Activated CD8-positive, alpha-beta memory T cell treated with anti-CD3 and anti-CD28 coated beads, Interleukin-2, amount 50 U/mL, for 24 hours (primary cell): ENCODE data around the gene TJP3.
A peak's percentile ranks its signal among the peaks of the same experiment; 100 is the strongest.
"Not testable (repeated sequence)": the region's sequence is repeated elsewhere in the genome, so short reads cannot be mapped to it uniquely, and the experiment has no call there.

Experiments used
- DNase-seq: peaks from one replicate; pipeline ENCODE4 v3.0.0-alpha.2; 2020; ENCODE audit errors: extremely low read depth

TJP3 gene

GRCh38 chr19:3738477-3739220, 30.5 kb downstream of the TJP3 start:
- no peak for DNase-seq

GRCh38 chr19:3740431-3740830, 32.2 kb downstream of the TJP3 start:
- no peak for DNase-seq

DNA sequence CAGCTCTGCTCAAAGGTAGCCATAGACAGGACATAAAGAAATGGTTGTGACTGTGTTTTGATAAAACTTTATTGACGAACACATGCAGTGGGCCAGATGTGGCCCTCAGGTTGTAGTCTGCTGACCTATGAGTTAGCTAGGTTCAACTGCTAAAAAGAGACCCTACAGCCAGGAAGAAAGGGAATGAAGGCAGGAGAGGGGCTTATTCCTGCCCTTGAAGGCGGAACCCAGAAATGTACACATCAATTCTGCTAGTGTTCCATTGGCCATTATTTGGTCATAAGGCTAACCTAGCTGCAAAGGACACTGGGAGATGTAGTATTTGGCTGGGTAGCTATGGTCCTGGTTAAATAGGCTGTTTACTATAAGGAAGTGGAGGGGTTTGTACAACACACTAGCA, 35.3 kb downstream of the TJP3 start:
- no peak for DNase-seq

GRCh38 chr19:3745363-3746045, 37.3 kb downstream of the TJP3 start:
- no peak for DNase-seq

GRCh38 chr19:3746371-3747056, 38.3 kb downstream of the TJP3 start:
- DNase-seq = no peak

GRCh38 chr19:3748965-3749364, 40.8 kb downstream of the TJP3 start:
- no peak for DNase-seq

GRCh38 chr19:3750211-3750610, 42.0 kb downstream of the TJP3 start:
- no peak for DNase-seq

- no peak for DNase-seq
Observed at GRCh38 chr19:3751236-3751635, 43.1 kb downstream of the TJP3 start.

DNA sequence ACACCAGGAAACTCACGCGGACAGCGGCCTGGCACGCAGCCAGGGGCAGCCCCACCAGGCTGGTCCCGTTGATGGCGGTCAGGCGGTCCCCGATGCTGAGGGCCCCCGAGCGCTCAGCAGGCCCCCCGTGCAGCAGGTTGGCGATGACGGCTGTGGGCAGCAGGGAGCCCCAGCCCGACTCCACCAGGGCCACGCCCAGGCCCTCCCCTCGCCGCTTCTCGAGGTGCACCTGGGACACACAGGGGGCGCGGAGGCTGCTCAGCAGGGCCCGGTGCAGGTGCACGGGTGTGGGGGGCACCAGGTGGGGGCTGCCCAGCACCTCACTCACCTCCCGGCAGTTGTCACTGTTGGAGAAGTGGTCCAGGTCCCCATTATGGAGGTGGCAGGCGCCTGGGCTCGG, 44.3 kb downstream of the TJP3 start:
- DNase-seq = no peak

GRCh38 chr19:3753631-3754410, 45.6 kb downstream of the TJP3 start:
- no peak for DNase-seq

DNA sequence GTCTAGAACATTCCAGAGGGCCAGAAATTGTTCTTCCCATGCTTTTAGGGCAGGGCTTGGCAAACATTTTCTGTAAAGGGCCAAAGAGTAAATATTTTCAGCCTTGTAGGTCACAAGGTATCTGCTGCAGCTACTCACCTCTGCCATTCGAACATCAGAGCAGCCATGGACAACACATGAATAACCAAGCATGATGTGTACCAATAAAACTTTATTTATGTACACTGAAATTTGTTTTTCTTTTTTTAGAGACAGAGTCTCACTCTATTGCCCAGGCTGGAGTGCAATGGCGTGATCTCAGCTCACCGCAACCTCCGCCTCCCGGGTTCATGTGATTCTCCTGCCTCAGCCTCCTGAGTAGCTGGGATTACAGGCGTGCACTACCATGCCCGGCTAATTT, 49.5 kb downstream of the TJP3 start:
- not testable (repeated sequence) for DNase-seq

DNA sequence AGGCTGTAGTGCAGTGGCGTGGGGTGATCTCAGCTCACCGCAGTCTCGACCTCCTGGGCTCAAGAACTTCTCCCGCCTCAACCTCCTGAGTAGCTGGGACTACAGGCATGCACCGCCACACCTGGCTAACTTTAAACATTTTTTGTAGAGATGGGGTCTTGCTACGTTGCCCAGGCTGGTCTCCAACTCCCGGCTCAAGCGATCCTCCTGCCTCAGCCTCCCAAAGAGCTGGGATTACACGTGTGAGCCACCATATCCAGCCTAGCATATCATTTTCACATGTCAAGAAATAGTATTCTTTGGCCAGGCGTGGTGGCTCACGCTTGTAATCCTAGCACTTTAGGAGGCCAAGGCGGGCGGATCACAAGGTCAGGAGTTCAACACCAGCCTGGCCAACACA, 50.1 kb downstream of the TJP3 start:
- DNase-seq = not testable (repeated sequence)

DNA sequence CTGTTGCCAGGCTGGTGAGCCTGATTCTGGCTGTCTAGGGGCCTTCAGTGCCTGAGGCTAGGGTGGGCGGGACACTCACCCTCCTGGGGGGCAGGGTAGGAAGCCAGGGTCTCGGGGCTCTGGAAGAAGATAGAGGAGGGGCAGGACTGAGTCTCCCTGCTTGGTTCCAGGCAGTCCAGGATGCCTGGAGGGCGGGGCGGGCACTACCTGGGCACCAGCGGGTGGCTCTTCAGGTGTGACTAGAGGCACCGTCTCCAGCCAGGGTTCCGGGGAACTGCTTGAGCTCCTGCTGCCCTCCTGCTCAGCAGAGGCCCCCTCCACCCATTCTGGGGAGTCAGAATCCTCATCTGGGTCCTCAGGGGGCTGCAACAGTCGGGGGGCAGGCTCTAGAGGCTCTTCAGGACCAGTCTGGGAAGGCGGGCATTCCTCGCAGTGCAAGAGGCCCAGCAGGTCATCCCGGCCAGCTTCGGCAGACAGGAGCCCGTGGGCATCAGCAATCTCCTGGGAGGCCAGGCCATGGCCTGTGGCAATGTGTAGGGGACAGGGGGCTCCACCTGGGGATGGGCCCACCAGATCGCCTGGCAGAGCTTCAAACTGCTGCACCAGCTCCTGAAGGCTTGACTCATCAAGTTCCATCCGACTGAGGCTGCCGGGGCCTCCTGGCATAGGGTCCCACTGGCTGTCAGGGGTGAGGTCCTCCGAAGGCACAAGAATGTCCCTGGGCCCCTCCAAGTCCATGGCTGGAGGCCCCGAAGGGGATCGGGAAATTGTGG, 51.5 kb downstream of the TJP3 start:
- no peak for DNase-seq

DNA sequence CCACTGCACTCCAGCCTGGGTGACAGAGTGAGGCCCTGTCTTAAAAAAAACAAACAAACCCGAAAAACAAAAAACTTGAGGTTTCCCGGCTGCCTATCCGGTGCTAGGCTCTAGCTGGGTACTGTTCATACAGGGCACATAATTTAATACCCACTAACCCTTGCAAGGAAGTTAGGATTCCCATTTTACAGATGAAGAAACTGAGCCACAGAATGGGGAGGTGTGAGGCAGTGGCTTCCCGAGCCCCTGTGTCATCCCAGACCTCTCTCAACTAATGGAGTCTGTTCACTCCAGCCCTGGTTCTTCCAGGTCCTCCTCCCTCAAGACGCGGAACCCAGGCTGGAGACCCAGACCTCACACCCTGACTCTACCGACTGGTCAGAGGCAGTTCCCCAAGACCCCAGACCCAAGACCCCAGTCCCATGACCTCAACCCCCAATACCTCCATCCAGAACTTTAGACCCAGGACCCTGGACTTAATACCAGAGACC, 52.7 kb downstream of the TJP3 start:
- DNase-seq = no peak

DNA sequence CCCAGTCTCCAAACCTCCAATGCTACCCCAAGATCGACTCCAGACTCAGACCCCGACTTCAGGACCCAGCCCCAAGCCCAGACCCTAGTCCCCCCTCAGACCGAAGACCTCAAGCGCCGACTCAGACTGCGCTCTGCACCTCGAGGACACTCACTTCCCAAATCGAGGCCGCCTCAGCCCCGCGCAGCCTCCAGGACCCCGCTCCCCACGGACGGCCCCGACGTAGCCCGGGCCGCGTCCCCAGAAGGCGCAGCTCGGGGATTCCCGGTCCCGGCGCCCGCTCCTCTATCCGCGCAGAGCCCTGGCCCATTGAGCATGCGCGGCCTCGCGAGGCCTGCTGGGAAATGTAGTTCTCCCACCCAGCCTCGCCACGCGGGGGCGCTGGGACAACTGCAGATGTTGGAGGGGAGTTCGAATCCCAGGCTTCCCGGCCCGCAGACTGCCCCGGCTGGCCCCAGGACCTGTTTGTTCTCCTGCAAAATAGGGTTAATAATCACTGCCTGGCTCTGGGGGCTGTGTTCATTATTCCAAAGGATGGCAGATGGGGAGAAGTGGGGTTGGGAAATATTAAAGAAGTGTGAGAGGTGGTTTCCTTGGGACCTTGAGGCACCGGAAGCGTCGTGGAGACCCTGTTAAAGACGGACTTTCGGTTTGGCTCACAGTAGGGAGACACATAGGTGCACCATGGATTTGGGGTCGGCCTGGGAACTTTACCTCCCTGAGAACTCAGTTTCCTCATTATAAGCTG, 53.4 kb downstream of the TJP3 start, which contains the start of gene APBA3:
Gene APBA3, minus strand, starts transcription at position 311 of the 748 bp plus-strand sequence. CDS start 1,428 bp downstream, outside the sequence.
- peak; percentile 87 for DNase-seq

DNA sequence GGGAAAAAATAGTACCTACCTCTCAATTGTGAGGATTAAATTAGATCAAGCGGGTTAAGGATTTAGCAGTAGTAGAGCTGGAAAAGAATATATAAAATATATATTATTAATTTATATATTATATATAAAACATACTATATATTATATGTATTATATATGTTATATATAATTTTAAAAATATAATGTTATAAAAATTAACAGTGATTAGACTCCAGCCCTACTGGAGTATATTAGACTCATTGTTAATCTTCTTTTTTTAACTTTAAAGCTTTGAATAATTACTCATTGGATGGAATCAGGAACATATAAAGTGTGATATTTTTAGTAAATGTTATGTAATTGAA, 53.9 kb downstream of the TJP3 start:
- DNase-seq = no peak

- peak; percentile 99 for DNase-seq
Observed at GRCh38 chr19:3762501-3763459, 54.6 kb downstream of the TJP3 start, which contains the start of gene MRPL54. Gene MRPL54 (plus strand): TSS chr19:3762682. CDS start chr19:3762701, 19 bp downstream.

DNA sequence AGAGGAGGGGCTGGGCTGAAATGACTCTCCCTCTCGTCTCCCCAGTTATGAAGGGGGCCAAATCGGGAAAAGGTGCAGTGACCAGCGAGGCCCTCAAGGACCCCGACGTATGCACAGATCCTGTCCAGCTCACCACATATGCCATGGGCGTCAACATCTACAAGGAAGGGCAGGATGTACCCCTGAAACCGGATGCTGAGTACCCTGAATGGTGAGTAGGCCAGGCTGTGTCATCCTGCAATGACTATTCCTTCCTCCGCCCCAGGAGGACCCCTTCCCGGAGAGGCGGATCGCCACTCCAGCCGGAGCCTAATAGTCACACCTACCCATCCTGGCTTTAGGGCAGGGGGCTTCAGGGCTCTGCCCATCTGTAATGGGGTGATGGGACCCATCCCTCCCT, 56.9 kb downstream of the TJP3 start:
- no peak for DNase-seq

GRCh38 chr19:3765757-3766156, 57.6 kb downstream of the TJP3 start:
- not testable (repeated sequence) for DNase-seq
